HG03066 (cell line): ENCODE measurements around the gene STPG4.
"Not testable (repeated sequence)": the region's sequence is repeated elsewhere in the genome, so short reads cannot be mapped to it uniquely, and the experiment has no call there.

Experiments
- ATAC-seq: cut with Tn5 transposase; IDR thresholded peaks from one replicate; pipeline ENCODE4 v1.9.1; 2021; ENCODE audit warnings: low read depth; ENCODE audit not compliant: unreplicated experiment

STPG4 gene

GRCh38 chr2:47173986-47174732 is 19.1 kb upstream of the STPG4 start:
- no peak for ATAC-seq

GRCh38 chr2:47172922-47173695 is 18.0 kb upstream of the STPG4 start:
- ATAC-seq, result no peak

GRCh38 chr2:47172156-47172921 is 17.2 kb upstream of the STPG4 start:
- ATAC-seq, result no peak

- no peak for ATAC-seq
Observed at GRCh38 chr2:47169784-47170183, 14.7 kb upstream of the STPG4 start.

- ATAC-seq, result not testable (repeated sequence)
Observed at GRCh38 chr2:47168895-47169294, 13.8 kb upstream of the STPG4 start.

GRCh38 chr2:47167149-47167548 is 12.0 kb upstream of the STPG4 start:
- no peak for ATAC-seq

- no peak for ATAC-seq
Observed at GRCh38 chr2:47165001-47165555, 10.0 kb upstream of the STPG4 start.

GRCh38 chr2:47162780-47163179 is 7.7 kb upstream of the STPG4 start:
- ATAC-seq, result no peak

GRCh38 chr2:47161475-47161874 is 6.4 kb upstream of the STPG4 start:
- no peak for ATAC-seq

GRCh38 chr2:47160660-47161059 is 5.6 kb upstream of the STPG4 start:
- ATAC-seq, result no peak

- ATAC-seq, result no peak
Observed at GRCh38 chr2:47160211-47160610, 5.1 kb upstream of the STPG4 start.

GRCh38 chr2:47159627-47160026 is 4.5 kb upstream of the STPG4 start:
- ATAC-seq, result no peak

GRCh38 chr2:47158576-47158975 is 3.5 kb upstream of the STPG4 start:
- ATAC-seq, result no peak

GRCh38 chr2:47152803-47153202 is 2.3 kb downstream of the STPG4 start:
- ATAC-seq, result no peak

GRCh38 chr2:47150175-47150574 is 4.9 kb downstream of the STPG4 start:
- no peak for ATAC-seq

- no peak for ATAC-seq
Observed at GRCh38 chr2:47147021-47147420, 8.1 kb downstream of the STPG4 start.

GRCh38 chr2:47145466-47145865 is 9.6 kb downstream of the STPG4 start:
- no peak for ATAC-seq

GRCh38 chr2:47141520-47141919 is 13.6 kb downstream of the STPG4 start:
- ATAC-seq, result no peak

GRCh38 chr2:47134386-47135090 is 20.6 kb downstream of the STPG4 start:
- ATAC-seq, result no peak

GRCh38 chr2:47133046-47133445 is 22.1 kb downstream of the STPG4 start:
- no peak for ATAC-seq
